H1 (cell line): ENCODE data around the gene CTNNA3. TPM values are rescaled to one million over a fixed set of nuclear protein-coding genes. Genes with fewer than 3 reads are reported as not detected.

Source experiments
- KDM1A ChIP-seq: fragments of 200-600, 300-600 bp; sonication (generic); IDR thresholded peaks from 2 replicates; pipeline ENCODE4 v1.7.1; 2016; ENCODE audit warnings: mild to moderate bottlenecking, low read length, borderline replicate concordance
- polyA plus RNA-seq, 7 experiments: library from polyadenylated mRNA; depleted of rRNA in 3 of 7; stranded (reverse) in 5 of 7; unstranded in 2 of 7; fragments of >200 nt in 5 of 7; fragments of 200-250 nt in 2 of 7; gene quantifications; 1 replicate in 5 of 7; 2 replicates in 1 of 7; 4 replicates in 1 of 7; pipeline versions ENCODE4 v1.2.1 to v1.2.3, GENCODE V29; 2011 to 2013; ENCODE audit warnings: missing spikeins in 2 of 7, mixed read lengths in 2 of 7
- total RNA-seq: library from RNA; stranded (reverse); fragmentation: NEBNext Ultra II Directional; extraction: Animal tissue kit (Norgen Biotek cat#: 25700); gene quantifications from 2 replicates; pipeline ENCODE4 v1.2.1, GENCODE V29; 2021

The CTNNA3 gene
- total and polyA plus RNA-seq, 2 of the 8 experiments (the other 6 are each of a cell fraction or from before 2014, with no cell fraction given): 1.3 to 1.5 TPM

DNA sequence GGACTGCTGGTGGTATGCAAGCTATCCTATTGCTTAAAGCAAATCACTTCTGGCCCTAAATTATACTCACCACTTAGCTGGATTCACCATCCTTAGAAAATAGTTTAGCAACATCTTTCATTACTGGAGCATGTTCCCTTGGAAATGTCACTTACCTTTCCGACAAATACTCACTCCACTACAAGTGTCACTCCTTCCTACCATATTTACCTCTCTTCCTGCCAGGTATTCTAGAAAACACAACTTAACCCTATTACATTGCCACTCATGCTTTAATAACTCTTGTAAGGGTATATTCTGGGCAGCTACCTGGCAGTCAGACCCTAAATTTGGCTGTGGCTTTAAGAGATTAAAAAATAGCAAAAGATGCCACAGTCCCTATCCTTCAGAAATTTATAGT, 37.5 kb upstream of the CTNNA3 start (continued):
- TF ChIP-seq KDM1A: no peak
